Stimulated activated CD8-positive, alpha-beta memory T cell treated with anti-CD3 and anti-CD28 coated beads, Interleukin-4, amount 100 ng/mL, for 1 hour (primary cell): ENCODE data around the gene LGALS16.
"Not testable (repeated sequence)": the region's sequence is repeated elsewhere in the genome, so short reads cannot be mapped to it uniquely, and the experiment has no call there.

Experiments used
- DNase-seq, 2 donors: peaks; one replicate each; pipeline ENCODE4 v3.0.0-alpha.2; 2020; ENCODE audit warnings: low read depth in 2 of 2, low spot score in 1 of 2

The LGALS16 gene

GRCh38 chr19:39677961-39678889 is 22.5 kb downstream of the LGALS16 start:
- no peak for DNase-seq

GRCh38 chr19:39679056-39679790 is 23.5 kb downstream of the LGALS16 start:
- no peak for DNase-seq

- DNase-seq: no peak
Observed at GRCh38 chr19:39679791-39680168, 24.1 kb downstream of the LGALS16 start.

- DNase-seq: no peak
Observed at GRCh38 chr19:39680593-39680992, 24.9 kb downstream of the LGALS16 start.

- DNase-seq: no peak
Observed at GRCh38 chr19:39681416-39681815, 25.7 kb downstream of the LGALS16 start.

GRCh38 chr19:39684267-39684666 is 28.6 kb downstream of the LGALS16 start:
- DNase-seq: no peak

GRCh38 chr19:39686739-39687138 is 31.0 kb downstream of the LGALS16 start:
- DNase-seq: no peak

GRCh38 chr19:39688637-39689036 is 32.9 kb downstream of the LGALS16 start:
- not testable (repeated sequence) for DNase-seq

- DNase-seq: no peak
Observed at GRCh38 chr19:39692166-39692565, 36.5 kb downstream of the LGALS16 start.

GRCh38 chr19:39692822-39693221 is 37.1 kb downstream of the LGALS16 start:
- DNase-seq: no peak

GRCh38 chr19:39695759-39696158 is 40.0 kb downstream of the LGALS16 start:
- no peak for DNase-seq

GRCh38 chr19:39696387-39696786 is 40.7 kb downstream of the LGALS16 start:
- DNase-seq: no peak

GRCh38 chr19:39698535-39698934 is 42.8 kb downstream of the LGALS16 start:
- no peak for DNase-seq

GRCh38 chr19:39701291-39701690 is 45.6 kb downstream of the LGALS16 start:
- DNase-seq: no peak

- DNase-seq: no peak
Observed at GRCh38 chr19:39704181-39705044, 48.7 kb downstream of the LGALS16 start, which contains the start of gene LGALS14. Gene LGALS14 (plus strand): TSS chr19:39704481. CDS start chr19:39704529, 48 bp downstream.

GRCh38 chr19:39705578-39706188 is 50.0 kb downstream of the LGALS16 start:
- no peak for DNase-seq

GRCh38 chr19:39708594-39708993 is 52.9 kb downstream of the LGALS16 start:
- no peak for DNase-seq

GRCh38 chr19:39709026-39709872 is 53.5 kb downstream of the LGALS16 start:
- no peak for DNase-seq
